Liver (tissue), 3 donors: Measurements from ENCODE around the gene TMEM178B.

Experiments
- CTCF ChIP-seq: fragments of 150-350 bp; IDR thresholded peaks from 2 replicates; pipeline ENCODE4 v1.5.1; 2017; ENCODE audit warnings: improper control_type of control experiment, low read depth, low read length; ENCODE audit not compliant: missing input control
- RAD21 ChIP-seq, 2 donors: IDR thresholded peaks; 2 replicates each; pipeline ENCODE4 v1.6.1; 2016; ENCODE audit warnings: antibody characterized with exemption in 2 of 2, mild to moderate bottlenecking in 2 of 2
- YY1 ChIP-seq: IDR thresholded peaks from 2 replicates; pipeline ENCODE4 v1.6.1; 2016; ENCODE audit warnings: antibody characterized with exemption, mild to moderate bottlenecking
- donor health status: healthy.
- donor health status: healthy.

DNA sequence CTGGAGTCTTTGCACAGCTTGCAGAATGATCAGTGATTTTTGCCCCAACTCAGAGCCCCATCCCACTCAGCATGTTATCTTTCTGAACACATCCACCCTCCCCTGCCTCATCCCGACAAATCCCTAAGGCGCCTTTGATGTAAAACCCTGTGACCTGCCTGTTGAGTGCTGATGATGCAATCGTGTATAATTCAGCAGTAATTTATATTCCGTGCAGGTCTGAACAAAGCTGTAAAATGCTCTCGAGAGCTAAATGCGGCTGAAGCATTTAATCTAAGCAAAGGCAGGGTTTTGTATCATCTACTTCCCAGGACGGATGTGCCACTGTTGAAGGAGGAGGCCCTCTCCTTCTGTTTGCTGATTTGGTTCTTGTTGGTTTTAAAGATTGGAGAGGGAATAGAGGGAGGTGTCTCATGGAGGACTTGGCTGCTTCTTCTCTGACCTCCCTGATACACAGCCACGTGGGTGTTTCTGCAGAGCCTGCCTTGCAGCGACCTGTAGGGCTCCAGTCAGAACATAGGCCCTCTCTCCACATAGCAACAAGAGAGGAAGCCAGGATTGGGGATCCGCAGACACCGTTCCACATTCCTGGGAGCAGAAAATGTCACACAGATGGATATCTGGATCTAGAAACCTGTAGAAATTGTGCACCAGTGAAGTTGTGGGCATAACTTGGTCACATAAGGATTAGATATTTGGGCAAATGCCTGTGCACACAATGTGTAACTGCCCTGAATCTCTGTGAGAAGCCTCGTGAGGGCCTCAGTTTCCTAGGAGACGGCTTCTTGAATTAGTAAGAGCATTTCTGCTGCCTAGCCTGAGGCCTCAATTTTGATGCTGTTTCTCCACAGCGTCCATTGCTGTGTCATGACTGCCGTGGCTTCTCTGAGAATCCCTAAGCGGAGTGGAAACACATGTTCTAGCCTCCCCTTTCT is 387.2 kb downstream of the TMEM178B start:
- TF ChIP-seq YY1 (no peak), CTCF (no peak), RAD21 (IDR thresholded peaks at IDR 0.05) (no peak)
